ENCODE results near the gene MON1B.
"Not testable (repeated sequence)": the region's sequence is repeated elsewhere in the genome, so short reads cannot be mapped to it uniquely, and the experiment has no call there.

The MON1B gene

GRCh38 chr16:77199211-77199610, 8.2 kb downstream of the MON1B start, which contains the start of gene SYCE1L:
TSS of gene SYCE1L (plus strand) at chr16:77199408. CDS start at chr16:77199452, 44 bp downstream.
- DNase-seq: no peak

- DNase-seq: no peak
These were observed 15.5 kb downstream of the MON1B start for GRCh38 chr16:77206533-77206932.

- DNase-seq: no peak
These were observed 16.0 kb downstream of the MON1B start for GRCh38 chr16:77207030-77207429.

- DNase-seq: no peak
These were observed 17.4 kb downstream of the MON1B start for GRCh38 chr16:77208382-77208781.

- DNase-seq: peak; percentile 69
These were observed 21.1 kb downstream of the MON1B start for GRCh38 chr16:77211880-77212740.

- DNase-seq: no peak
These were observed 22.0 kb downstream of the MON1B start for GRCh38 chr16:77212741-77213541.

GRCh38 chr16:77213542-77214106, 22.6 kb downstream of the MON1B start:
- DNase-seq: no peak

- no peak for DNase-seq
These were observed 23.6 kb downstream of the MON1B start for GRCh38 chr16:77214411-77215138.

- no peak for DNase-seq
These were observed 28.4 kb downstream of the MON1B start for GRCh38 chr16:77219437-77219836.

- DNase-seq: no peak
These were observed 29.4 kb downstream of the MON1B start for GRCh38 chr16:77220427-77220826.

GRCh38 chr16:77221482-77221881, 30.5 kb downstream of the MON1B start:
- no peak for DNase-seq

- no peak for DNase-seq
These were observed 32.2 kb downstream of the MON1B start for GRCh38 chr16:77223184-77223583.

GRCh38 chr16:77225182-77225581, 34.2 kb downstream of the MON1B start:
- DNase-seq: no peak

- DNase-seq: no peak
These were observed 36.8 kb downstream of the MON1B start for GRCh38 chr16:77227745-77228144.

GRCh38 chr16:77231047-77231446, 40.1 kb downstream of the MON1B start:
- DNase-seq: no peak

- no peak for DNase-seq
These were observed 43.0 kb downstream of the MON1B start for GRCh38 chr16:77233799-77234519.

- no peak for DNase-seq
These were observed 43.6 kb downstream of the MON1B start for GRCh38 chr16:77234611-77235010.

- DNase-seq: peak; percentile 70
These were observed 45.1 kb downstream of the MON1B start for GRCh38 chr16:77236063-77236511.

GRCh38 chr16:77238593-77238992, 47.6 kb downstream of the MON1B start:
- no peak for DNase-seq

GRCh38 chr16:77242471-77242870, 51.5 kb downstream of the MON1B start:
- DNase-seq: not testable (repeated sequence)

GRCh38 chr16:77246150-77246549, 55.2 kb downstream of the MON1B start:
- DNase-seq: no peak

- no peak for DNase-seq
These were observed 59.4 kb downstream of the MON1B start for GRCh38 chr16:77250400-77250799.

Data from NCI-H1694 (cell line).